KOPT-K1 (cell line): ENCODE data around the gene LCN15.
"Not testable (repeated sequence)": the region's sequence is repeated elsewhere in the genome, so short reads cannot be mapped to it uniquely, and the experiment has no call there.

Source experiments
- H3K27ac ChIP-seq: fragments of 200-600 bp; sonication (generic); 2 replicates; pipeline ENCODE4 v1.5.1; 2016; ENCODE audit warnings: antibody characterized with exemption, mild to moderate bottlenecking, low read depth, low read length; ENCODE audit not compliant: poor library complexity, severe bottlenecking
- H3K36me3 ChIP-seq: fragments of 200-600 bp; sonication (generic); 2 replicates; pipeline ENCODE4 v1.5.1; 2017; ENCODE audit warnings: antibody characterized with exemption, mild to moderate bottlenecking, low read length, moderate library complexity; ENCODE audit not compliant: insufficient read depth
- H3K9me3 ChIP-seq: fragments of 200-600 bp; sonication (generic); 2 replicates; pipeline ENCODE4 v1.5.1; 2017; ENCODE audit warnings: antibody characterized with exemption, low read length, mild to moderate bottlenecking; ENCODE audit not compliant: insufficient read depth, poor library complexity, severe bottlenecking

LCN15 gene

GRCh38 chr9:136756836-136757235, 7.5 kb downstream of the LCN15 start:
- Histone ChIP-seq H3K27ac (no peak overlapping the region), H3K36me3 (no peaks in the 10 kb centered on the region), H3K9me3 (peaks cover 13% of the 10 kb centered on the region)

GRCh38 chr9:136756134-136756438, 8.2 kb downstream of the LCN15 start:
- Histone ChIP-seq H3K36me3 (no peaks in the 10 kb centered on the region), H3K27ac (no peak overlapping the region), H3K9me3 (peaks cover 21% of the 10 kb centered on the region)

- not testable (repeated sequence) for H3K27ac ChIP-seq, H3K36me3 ChIP-seq
These were observed 8.8 kb downstream of the LCN15 start for GRCh38 chr9:136755302-136756133.

GRCh38 chr9:136754626-136755301, 9.6 kb downstream of the LCN15 start:
- H3K27ac ChIP-seq = no peak overlapping the region
- no peaks in the 10 kb centered on the region for H3K36me3 ChIP-seq
- peaks cover 23% of the 10 kb centered on the region for H3K9me3 ChIP-seq

More at GRCh38 chr9:136755302-136756133, 8.8 kb downstream of the LCN15 start:
- peaks cover 23% of the 10 kb centered on the region for H3K9me3 ChIP-seq

GRCh38 chr9:136754059-136754572, 10.2 kb downstream of the LCN15 start:
- Histone ChIP-seq H3K27ac (no peak overlapping the region), H3K9me3 (peaks cover 23% of the 10 kb centered on the region), H3K36me3 (no peaks in the 10 kb centered on the region)

GRCh38 chr9:136753371-136754058, 10.8 kb downstream of the LCN15 start:
- Histone ChIP-seq H3K9me3 (peaks cover 23% of the 10 kb centered on the region), H3K36me3 (no peaks in the 10 kb centered on the region), H3K27ac (no peak overlapping the region)

- no peaks in the 10 kb centered on the region for H3K36me3 ChIP-seq
- H3K27ac ChIP-seq = no peak overlapping the region
- peaks cover 23% of the 10 kb centered on the region for H3K9me3 ChIP-seq
These were observed 12.5 kb downstream of the LCN15 start for GRCh38 chr9:136751814-136752213.

GRCh38 chr9:136751244-136751643, 13.1 kb downstream of the LCN15 start:
- Histone ChIP-seq H3K9me3 (peaks cover 23% of the 10 kb centered on the region), H3K27ac (no peak overlapping the region), H3K36me3 (no peaks in the 10 kb centered on the region)

GRCh38 chr9:136750526-136750925, 13.8 kb downstream of the LCN15 start:
- no peaks in the 10 kb centered on the region for H3K36me3 ChIP-seq
- no peak overlapping the region for H3K27ac ChIP-seq
- peaks cover 23% of the 10 kb centered on the region for H3K9me3 ChIP-seq

GRCh38 chr9:136748666-136749611, 15.4 kb downstream of the LCN15 start:
- Histone ChIP-seq H3K27ac (no peak overlapping the region), H3K9me3 (peaks cover 23% of the 10 kb centered on the region), H3K36me3 (no peaks in the 10 kb centered on the region)

- H3K9me3 ChIP-seq = peaks cover 23% of the 10 kb centered on the region
- H3K27ac ChIP-seq = no peak within 1 kb of the TSS
- H3K36me3 ChIP-seq = no peaks in the 10 kb centered on the region
These were observed 16.1 kb downstream of the LCN15 start, which contains the start of gene LCN6 for GRCh38 chr9:136748201-136748600. Gene LCN6 (minus strand): TSS chr9:136748525. CDS start chr9:136748483, 42 bp downstream.

GRCh38 chr9:136747161-136748060, 16.9 kb downstream of the LCN15 start:
- Histone ChIP-seq H3K36me3 (no peaks in the 10 kb centered on the region), H3K9me3 (peaks cover 15% of the 10 kb centered on the region), H3K27ac (no peak overlapping the region)

GRCh38 chr9:136746621-136747020, 17.7 kb downstream of the LCN15 start:
- Histone ChIP-seq H3K27ac (no peak overlapping the region), H3K9me3 (peaks cover 7% of the 10 kb centered on the region), H3K36me3 (no peaks in the 10 kb centered on the region)

GRCh38 chr9:136746155-136746490, 18.2 kb downstream of the LCN15 start:
- Histone ChIP-seq H3K27ac (no peak overlapping the region), H3K36me3 (no peaks in the 10 kb centered on the region), H3K9me3 (peaks cover 2% of the 10 kb centered on the region)
